ENCODE data around the gene NOP16. TPM values are rescaled to one million over a fixed set of nuclear protein-coding genes. Genes with fewer than 3 reads are reported as not detected.

NOP16 gene
- total and polyA plus RNA-seq, 2 of the 13 experiments (the other 11 are each of a cell fraction or from before 2014, with no cell fraction given), result 43.3 to 48.4 TPM

GRCh38 chr5:176388444-176389134 is at the start of gene NOP16, which contains the start of gene HIGD2A (continued):
- TF ChIP-seq CSRNP1 (CRISPR knock-in tag; IDR thresholded peaks at IDR 0.05), result peak; percentile 89; the same call in 1 of the 2 replicates
- TF ChIP-seq RFX5 (IDR thresholded peaks at IDR 0.05; ENCODE audit: low read depth, low read length), result no peak
- peak; percentile 83 for TF ChIP-seq KMT2B (CRISPR knock-in tag; IDR thresholded peaks at IDR 0.05)
- TF ChIP-seq CHCHD3 (CRISPR knock-in tag; IDR thresholded peaks at IDR 0.05), result no peak
- no peak for TF ChIP-seq TFAP4 (IDR thresholded peaks at IDR 0.05; ENCODE audit: borderline replicate concordance, low read depth)
- peak; percentile 99 for TF ChIP-seq MXI1 (IDR thresholded peaks at IDR 0.05; ENCODE audit: borderline replicate concordance, low read depth, low read length)
- TF ChIP-seq, protein P1, sequence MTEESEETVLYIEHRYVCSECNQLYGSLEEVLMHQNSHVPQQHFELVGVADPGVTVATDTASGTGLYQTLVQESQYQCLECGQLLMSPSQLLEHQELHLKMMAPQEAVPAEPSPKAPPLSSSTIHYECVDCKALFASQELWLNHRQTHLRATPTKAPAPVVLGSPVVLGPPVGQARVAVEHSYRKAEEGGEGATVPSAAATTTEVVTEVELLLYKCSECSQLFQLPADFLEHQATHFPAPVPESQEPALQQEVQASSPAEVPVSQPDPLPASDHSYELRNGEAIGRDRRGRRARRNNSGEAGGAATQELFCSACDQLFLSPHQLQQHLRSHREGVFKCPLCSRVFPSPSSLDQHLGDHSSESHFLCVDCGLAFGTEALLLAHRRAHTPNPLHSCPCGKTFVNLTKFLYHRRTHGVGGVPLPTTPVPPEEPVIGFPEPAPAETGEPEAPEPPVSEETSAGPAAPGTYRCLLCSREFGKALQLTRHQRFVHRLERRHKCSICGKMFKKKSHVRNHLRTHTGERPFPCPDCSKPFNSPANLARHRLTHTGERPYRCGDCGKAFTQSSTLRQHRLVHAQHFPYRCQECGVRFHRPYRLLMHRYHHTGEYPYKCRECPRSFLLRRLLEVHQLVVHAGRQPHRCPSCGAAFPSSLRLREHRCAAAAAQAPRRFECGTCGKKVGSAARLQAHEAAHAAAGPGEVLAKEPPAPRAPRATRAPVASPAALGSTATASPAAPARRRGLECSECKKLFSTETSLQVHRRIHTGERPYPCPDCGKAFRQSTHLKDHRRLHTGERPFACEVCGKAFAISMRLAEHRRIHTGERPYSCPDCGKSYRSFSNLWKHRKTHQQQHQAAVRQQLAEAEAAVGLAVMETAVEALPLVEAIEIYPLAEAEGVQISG (CRISPR knock-in tag; IDR thresholded peaks at IDR 0.05), result peak; percentile 88
- TF ChIP-seq HNF4G (IDR thresholded peaks at IDR 0.05; ENCODE audit: borderline replicate concordance, low read depth, low read length), result no peak
- peak; percentile 27; the same call in 1 of the 2 replicates for TF ChIP-seq HNF4G (CRISPR knock-in tag; IDR thresholded peaks at IDR 0.05; ENCODE audit: borderline replicate concordance, low read depth)
- TF ChIP-seq ZNF670 (CRISPR knock-in tag; IDR thresholded peaks at IDR 0.05; ENCODE audit: borderline replicate concordance), result peak; percentile 96
- TF ChIP-seq ZNF83 (CRISPR knock-in tag; IDR thresholded peaks at IDR 0.05; ENCODE audit: borderline replicate concordance), result no peak
- TF ChIP-seq ZNF143 (CRISPR knock-in tag; IDR thresholded peaks at IDR 0.05), result peak; percentile 92
- peak; percentile 21 for TF ChIP-seq ZNF724P (CRISPR knock-in tag; IDR thresholded peaks at IDR 0.05; ENCODE audit: borderline replicate concordance)
- TF ChIP-seq ESRRA (CRISPR knock-in tag; IDR thresholded peaks at IDR 0.05; ENCODE audit: low read depth), result peak; percentile 98
- TF ChIP-seq ZNF572 (CRISPR knock-in tag; IDR thresholded peaks at IDR 0.05), result peak; percentile 84; the same call in 1 of the 2 replicates
- TF ChIP-seq ZNF33B (CRISPR knock-in tag; IDR thresholded peaks at IDR 0.05), result 0 out of 2 replicates have a peak, but pooled peaks have one; percentile 41
- TF ChIP-seq SMYD3 (CRISPR knock-in tag; IDR thresholded peaks at IDR 0.05), result peak; percentile 68; the same call in 1 of the 2 replicates
- no peak for TF ChIP-seq ZMYM2 (CRISPR knock-in tag; IDR thresholded peaks at IDR 0.05)
- TF ChIP-seq HDAC1 (CRISPR knock-in tag; IDR thresholded peaks at IDR 0.05), result peak; percentile 97
- TF ChIP-seq ZBTB4 (CRISPR knock-in tag; IDR thresholded peaks at IDR 0.05; ENCODE audit: borderline replicate concordance), result 0 out of 2 replicates have a peak, but pooled peaks have one; percentile 21
- TF ChIP-seq GZF1 (CRISPR knock-in tag; IDR thresholded peaks at IDR 0.05), result no peak
